Measurements from ENCODE around the gene PDP2. TPM values are rescaled to one million over a fixed set of nuclear protein-coding genes. Genes with fewer than 3 reads are reported as not detected.
"Not testable (repeated sequence)": the region's sequence is repeated elsewhere in the genome, so short reads cannot be mapped to it uniquely, and the experiment has no call there.

The PDP2 gene
- total RNA-seq, 1 donor from 2014 or later: 16.9 TPM

DNA sequence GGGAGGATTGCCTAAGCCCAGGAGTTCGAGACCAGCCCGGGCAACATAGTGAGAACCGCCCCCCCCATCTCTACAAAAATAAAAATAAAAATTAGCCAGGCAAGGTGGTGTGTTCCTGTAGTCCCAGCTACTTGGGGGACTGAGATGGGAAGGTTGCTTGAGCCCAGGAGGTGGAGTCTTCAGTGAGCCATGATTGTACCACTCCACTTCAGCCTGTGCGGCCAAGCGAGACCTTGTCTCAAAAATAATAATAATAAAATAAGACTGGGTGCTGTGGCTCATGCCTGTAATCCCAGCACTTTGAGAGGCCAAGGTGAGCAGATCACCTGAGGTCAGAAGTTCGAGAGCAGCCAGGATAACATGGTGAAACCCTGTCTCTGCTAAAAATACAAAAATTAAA is 11.5 kb downstream of the PDP2 start:
- ATAC-seq: no peak
- intact Hi-C loops (cut with DNase I): no loop called here
- Histone ChIP-seq H3K9me3 (no peaks in the 10 kb centered on the region), H3K4me3 (no peak overlapping the region), H3K4me1 (peaks cover 2% of the 10 kb centered on the region), H3K36me3 (peaks cover 19% of the 10 kb centered on the region), H3K27ac (no peak overlapping the region), H3K27me3 (ENCODE audit: low read depth) (no peaks in the 10 kb centered on the region)
- TF ChIP-seq CTCF (IDR thresholded peaks at IDR 0.05): no peak
- no peak for DNase-seq

DNA sequence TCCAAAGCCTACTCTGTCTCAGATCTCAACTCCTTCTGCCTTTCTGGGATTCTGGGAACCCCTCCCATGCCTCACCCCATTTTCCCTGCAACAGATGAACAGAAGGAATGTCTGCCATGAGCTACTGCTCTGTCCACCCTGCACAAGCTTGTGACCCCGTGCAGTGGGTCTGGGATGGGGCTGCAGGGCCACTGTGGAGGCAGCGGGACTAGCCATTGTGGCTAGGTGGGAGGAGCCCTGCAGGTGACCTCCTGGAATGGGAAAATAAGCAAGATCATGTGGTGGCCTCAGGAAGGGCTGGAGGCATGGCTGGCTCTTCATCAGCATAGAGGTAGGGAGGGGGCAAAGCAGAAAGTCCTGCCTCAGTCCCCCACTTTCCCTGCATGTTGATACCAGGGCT is 13.7 kb downstream of the PDP2 start:
- no peak for DNase-seq
- no peaks in the 10 kb centered on the region for H3K27me3 ChIP-seq (ENCODE audit: low read depth)
- peaks cover 15% of the 10 kb centered on the region for H3K4me1 ChIP-seq
- intact Hi-C loops (cut with DNase I): no loop called here
- no peaks in the 10 kb centered on the region for H3K9me3 ChIP-seq
- H3K36me3 ChIP-seq: peaks cover 7% of the 10 kb centered on the region
- no peak for TF ChIP-seq CTCF (IDR thresholded peaks at IDR 0.05)
- no peak overlapping the region for H3K4me3 ChIP-seq
- ATAC-seq: no peak
- H3K27ac ChIP-seq: no peak overlapping the region

DNA sequence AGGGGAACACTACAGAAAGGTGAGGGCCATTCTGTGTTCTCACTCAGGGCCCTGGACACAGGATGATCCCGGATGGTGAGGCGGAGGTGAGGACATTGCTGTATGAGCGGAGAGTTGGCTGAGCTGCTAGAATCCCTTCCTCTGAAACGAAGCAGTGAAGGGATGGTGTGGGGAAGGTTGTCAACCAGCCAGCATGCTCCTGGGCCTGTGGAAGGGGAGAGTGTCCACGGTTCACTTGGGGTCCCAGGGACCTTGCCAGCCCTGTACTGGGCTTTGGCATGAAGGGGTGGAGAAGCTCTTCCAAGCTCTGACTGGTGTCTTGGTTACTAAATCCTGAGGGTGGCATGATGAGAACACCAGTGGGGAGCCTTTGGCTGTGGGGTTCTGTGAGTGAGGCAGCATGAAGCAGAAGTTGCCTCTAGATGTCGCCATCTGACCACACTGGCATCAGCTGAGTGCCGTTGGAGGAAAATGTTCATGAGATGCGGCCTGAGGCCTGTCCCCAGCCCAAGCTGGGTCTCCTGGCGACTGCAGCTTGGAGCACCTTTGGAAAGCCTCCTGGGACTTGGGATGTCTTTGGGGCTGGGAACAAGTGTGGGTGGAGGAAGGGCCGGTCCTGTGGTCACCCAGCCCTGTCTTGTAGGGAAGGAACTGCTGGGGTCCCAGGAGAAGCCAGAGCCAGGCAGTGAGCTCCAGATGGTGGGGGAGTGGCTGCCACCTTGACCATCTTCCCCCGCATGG is 14.8 kb downstream of the PDP2 start:
- ATAC-seq (peak; percentile 86 to 90), DNase-seq (peak; percentile 67)
- TF ChIP-seq CTCF (IDR thresholded peaks at IDR 0.05): peak; percentile 77
- no peak overlapping the region for H3K4me3 ChIP-seq
- H3K36me3 ChIP-seq: peaks cover 4% of the 10 kb centered on the region
- H3K4me1 ChIP-seq: peaks cover 25% of the 10 kb centered on the region
- no peak overlapping the region for H3K27ac ChIP-seq
- no peaks in the 10 kb centered on the region for H3K9me3 ChIP-seq
- no peaks in the 10 kb centered on the region for H3K27me3 ChIP-seq (ENCODE audit: low read depth)
- intact Hi-C loops (cut with DNase I): no loop called here

- TF ChIP-seq CTCF (IDR thresholded peaks at IDR 0.05): no peak
- no peaks in the 10 kb centered on the region for H3K27me3 ChIP-seq (ENCODE audit: low read depth)
- peaks cover 29% of the 10 kb centered on the region for H3K4me1 ChIP-seq
- peaks cover 2% of the 10 kb centered on the region for H3K36me3 ChIP-seq
- DNase-seq (peak; percentile 41), ATAC-seq (no peak)
- H3K9me3 ChIP-seq: no peaks in the 10 kb centered on the region
- intact Hi-C loops (cut with DNase I): no loop called here
- H3K4me3 ChIP-seq: no peak overlapping the region
- no peak overlapping the region for H3K27ac ChIP-seq
Observed at GRCh38 chr16:66895689-66895979, 15.3 kb downstream of the PDP2 start.

DNA sequence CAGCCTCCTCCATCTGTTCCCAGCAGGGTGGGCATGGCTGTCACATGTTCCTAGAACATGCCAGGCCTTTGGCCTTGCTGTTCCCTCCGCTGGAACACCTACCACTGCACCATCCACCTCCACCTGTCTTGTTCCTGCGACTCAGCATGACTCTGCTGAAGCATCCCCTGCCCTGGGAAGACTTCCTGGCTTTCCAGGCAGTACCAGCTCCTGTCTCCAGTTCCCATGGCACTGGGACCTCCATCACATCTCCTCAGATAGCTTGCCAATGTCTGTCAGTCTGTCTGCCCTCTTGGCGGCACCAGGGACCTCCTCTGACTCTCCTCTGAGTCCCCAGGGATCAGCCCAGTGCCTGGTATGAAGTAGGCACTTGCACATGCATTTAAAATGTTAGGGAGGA is 15.7 kb downstream of the PDP2 start:
- Histone ChIP-seq H3K4me3 (no peak overlapping the region), H3K4me1 (peaks cover 32% of the 10 kb centered on the region), H3K36me3 (no peaks in the 10 kb centered on the region), H3K27ac (no peak overlapping the region), H3K9me3 (no peaks in the 10 kb centered on the region), H3K27me3 (ENCODE audit: low read depth) (no peaks in the 10 kb centered on the region)
- intact Hi-C loops (cut with DNase I): no loop called here
- ATAC-seq (no peak), DNase-seq (no peak)
- TF ChIP-seq CTCF (IDR thresholded peaks at IDR 0.05): no peak

DNA sequence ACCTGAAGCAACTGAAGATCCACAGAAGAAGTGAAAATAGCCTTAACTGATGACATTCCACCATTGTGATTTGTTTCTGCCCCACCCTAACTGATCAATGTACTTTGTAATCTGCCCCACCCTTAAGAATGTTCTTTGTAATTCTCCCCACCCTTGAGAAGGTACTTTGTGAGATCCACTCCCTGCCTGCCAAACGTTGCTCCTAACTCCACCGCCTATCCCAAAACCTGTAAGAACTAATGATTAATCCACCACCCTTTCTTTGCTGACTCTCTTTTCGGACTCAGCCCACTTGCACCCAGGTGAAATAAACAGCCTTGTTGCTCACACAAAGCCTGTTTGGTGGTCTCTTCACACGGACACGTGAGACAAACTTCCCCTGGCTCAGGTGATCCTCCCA is 16.4 kb downstream of the PDP2 start:
- H3K4me3 ChIP-seq; H3K27me3 ChIP-seq (ENCODE audit: low read depth); intact Hi-C loops (cut with DNase I); DNase-seq; ATAC-seq; H3K9me3 ChIP-seq; H3K27ac ChIP-seq; H3K36me3 ChIP-seq: not testable (repeated sequence)
- H3K4me1 ChIP-seq: peaks cover 39% of the 10 kb centered on the region

Data from lower lobe of right lung (tissue), 2 donors.